Natural killer cell (primary cell): ENCODE results near the gene ATP2A3. TPM values are rescaled to one million over a fixed set of nuclear protein-coding genes. Genes with fewer than 3 reads are reported as not detected.

Experiments
- ATAC-seq, 3 donors: fragments of 150-1000 bp in 2 of 3; fragments of 200-7000 bp in 1 of 3; cut with Tn5 transposase; 1 replicate in 1 of 3; 2 replicates in 2 of 3; pipeline ENCODE4 v1.10.0; 2021; ENCODE audit warnings: mild to moderate bottlenecking in 2 of 3, moderate library complexity in 2 of 3
- DNase-seq, 2 donors: peaks; one replicate each; pipeline versions ENCODE4 v3.0.0 to v3.0.0-alpha.2; 2013 to 2021; ENCODE audit warnings: mixed read lengths in 1 of 2
- H3K27ac ChIP-seq: one replicate; pipeline ENCODE4 v1.5.1; 2013; ENCODE audit warnings: mild to moderate bottlenecking, low read length
- H3K27me3 ChIP-seq: one replicate; pipeline ENCODE4 v1.6.1; 2013; ENCODE audit warnings: low read length; ENCODE audit not compliant: control insufficient read depth, insufficient read depth
- H3K36me3 ChIP-seq: one replicate; pipeline ENCODE4 v1.6.1; 2013; ENCODE audit warnings: low read length; ENCODE audit not compliant: control insufficient read depth, insufficient read depth
- H3K4me1 ChIP-seq: one replicate; pipeline ENCODE4 v1.6.1; 2013; ENCODE audit warnings: low read length; ENCODE audit not compliant: control insufficient read depth, insufficient read depth
- H3K4me3 ChIP-seq: one replicate; pipeline ENCODE4 v1.5.1; 2013; ENCODE audit warnings: low read length
- H3K9me3 ChIP-seq: one replicate; pipeline ENCODE4 v1.6.1; 2013; ENCODE audit warnings: low read length; ENCODE audit not compliant: control insufficient read depth, insufficient read depth
- H3K27ac Mint-ChIP-seq, 2 donors: one replicate each; pipeline ENCODE4 v1.8.0; 2022; ENCODE audit warnings: mild to moderate bottlenecking in 2 of 2, mixed read lengths in 2 of 2, moderate library complexity in 1 of 2
- H3K27me3 Mint-ChIP-seq, 2 donors: one replicate each; pipeline ENCODE4 v1.8.0; 2022; ENCODE audit warnings: low read depth in 2 of 2, mixed read lengths in 2 of 2
- H3K36me3 Mint-ChIP-seq: one replicate; pipeline ENCODE4 v1.8.0; 2022; ENCODE audit warnings: mixed read lengths
- H3K4me1 Mint-ChIP-seq, 2 donors: one replicate each; pipeline ENCODE4 v1.8.0; 2022; ENCODE audit warnings: mixed read lengths in 2 of 2
- H3K4me3 Mint-ChIP-seq: one replicate; pipeline ENCODE4 v1.8.0; 2022; ENCODE audit warnings: mild to moderate bottlenecking, moderate library complexity, mixed read lengths
- H3K9me3 Mint-ChIP-seq, 2 donors: one replicate each; pipeline ENCODE4 v1.8.0; 2022; ENCODE audit warnings: mixed read lengths in 2 of 2
- CTCF ChIP-seq: fragments of 200-600 bp; IDR thresholded peaks from one replicate; pipeline ENCODE4 v1.8.0; 2022; ENCODE audit warnings: antibody characterized with exemption
- WGBS: methylation state at CpG from one replicate; pipeline ENCODE4 v1.1.7; 2013; ENCODE audit warnings: missing lambda C conversion rate; ENCODE audit not compliant: insufficient coverage; 5-methylcytosine and 5-hydroxymethylcytosine counted together
- intact Hi-C: fragments of 100-400 bp; cut with micrococcal nuclease; formaldehyde crosslinking; loops from one replicate; pipeline ENCODE4 v1.14.2; 2022
- total RNA-seq, 4 donors: library from RNA; stranded (reverse); fragments of 120-200 nt in 1 of 4; gene quantifications; one replicate each; pipeline versions ENCODE4 v1.2.3 to v1.2.4, GENCODE V29; 2013 to 2022

The ATP2A3 gene
- total RNA-seq, 3 donors from 2014 or later (not counting 1 experiment from before 2014, with no cell fraction given) = 326 to 397 (median 377) TPM

- Mint-ChIP-seq H3K27me3 (no peaks in the 10 kb centered on the region), H3K27ac (no peak overlapping the region), H3K9me3 (no peaks in the 10 kb centered on the region), H3K36me3 (no peaks in the 10 kb centered on the region), H3K4me3 (no peak overlapping the region), H3K4me1 (peaks cover 17 to 30% of the 10 kb centered on the region in 2 donors)
- intact Hi-C loops = no loop called here
- WGBS = 84% methylated on average over 17 of the region's 17 CpGs
- no peak for TF ChIP-seq CTCF
- Histone ChIP-seq H3K4me1 (peaks cover 21% of the 10 kb centered on the region), H3K27me3 (no peaks in the 10 kb centered on the region), H3K27ac (no peak overlapping the region), H3K36me3 (no peaks in the 10 kb centered on the region), H3K9me3 (peaks cover 6% of the 10 kb centered on the region), H3K4me3 (no peak overlapping the region)
- DNase-seq (no peak), ATAC-seq (no peak)
Measured at GRCh38 chr17:3976675-3977171, 12.5 kb upstream of the ATP2A3 start.

- H3K36me3 ChIP-seq = no peaks in the 10 kb centered on the region
- peaks cover 17 to 30% of the 10 kb centered on the region in 2 donors for H3K4me1 Mint-ChIP-seq
- H3K27ac ChIP-seq = no peak overlapping the region
- WGBS = 97% methylated on average over 9 of the region's 9 CpGs
- H3K27ac Mint-ChIP-seq = peak overlapping the region in 1 of 2 donors; percentile 5
- no peak overlapping the region for H3K4me3 ChIP-seq
- peaks cover 23% of the 10 kb centered on the region for H3K4me1 ChIP-seq
- ATAC-seq (no peak), DNase-seq (no peak)
- no peaks in the 10 kb centered on the region for H3K27me3 ChIP-seq
- peaks cover 6% of the 10 kb centered on the region for H3K9me3 ChIP-seq
- H3K27me3 Mint-ChIP-seq = no peaks in the 10 kb centered on the region
- H3K9me3 Mint-ChIP-seq = no peaks in the 10 kb centered on the region
- H3K4me3 Mint-ChIP-seq = no peak overlapping the region
- TF ChIP-seq CTCF = no peak
- H3K36me3 Mint-ChIP-seq = no peaks in the 10 kb centered on the region
- intact Hi-C loops = no loop called here
Measured at GRCh38 chr17:3974980-3975379, 10.7 kb upstream of the ATP2A3 start.

- H3K36me3 ChIP-seq = no peaks in the 10 kb centered on the region
- H3K9me3 Mint-ChIP-seq = no peaks in the 10 kb centered on the region
- intact Hi-C loops = no loop called here
- H3K27ac Mint-ChIP-seq = peak overlapping the region in 1 of 2 donors; percentile 65
- no peak overlapping the region for H3K4me3 Mint-ChIP-seq
- H3K27me3 ChIP-seq = no peaks in the 10 kb centered on the region
- H3K4me1 ChIP-seq = peaks cover 23% of the 10 kb centered on the region
- H3K36me3 Mint-ChIP-seq = no peaks in the 10 kb centered on the region
- DNase-seq (no peak), ATAC-seq (peak in 1 of 3 donors; percentile 37)
- no peak overlapping the region for H3K27ac ChIP-seq
- no peak for TF ChIP-seq CTCF
- H3K4me3 ChIP-seq = no peak overlapping the region
- peaks cover 17 to 30% of the 10 kb centered on the region in 2 donors for H3K4me1 Mint-ChIP-seq
- WGBS = 44% methylated on average over 15 of the region's 15 CpGs
- no peaks in the 10 kb centered on the region for H3K27me3 Mint-ChIP-seq
- peaks cover 6% of the 10 kb centered on the region for H3K9me3 ChIP-seq
Measured at GRCh38 chr17:3974138-3974687, 10.0 kb upstream of the ATP2A3 start.
